ENCODE results near the gene CBX7.

CBX7 gene

DNA sequence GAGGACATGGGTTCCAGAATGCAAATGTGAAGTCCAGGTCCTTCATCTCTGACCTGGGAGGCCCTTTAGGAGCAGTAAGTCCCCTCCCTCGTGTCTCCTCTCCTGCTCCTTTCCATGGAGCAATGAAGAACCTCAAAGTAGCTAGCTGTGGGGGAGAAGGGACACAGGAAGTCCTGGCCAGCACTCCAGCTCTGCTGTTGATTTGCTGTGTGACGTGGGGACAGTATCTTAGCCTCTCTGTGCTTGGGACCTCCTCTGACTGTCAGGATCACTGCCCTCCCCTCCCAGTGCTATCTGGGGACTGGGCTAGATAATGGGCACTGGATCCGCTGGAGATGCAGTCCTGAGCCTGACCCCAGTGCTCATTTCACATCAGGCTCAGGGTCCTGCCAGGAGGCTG, 56.5 kb downstream of the CBX7 start:
- H3K27ac ChIP-seq = no peak overlapping the region
- TF ChIP-seq, protein P1, sequence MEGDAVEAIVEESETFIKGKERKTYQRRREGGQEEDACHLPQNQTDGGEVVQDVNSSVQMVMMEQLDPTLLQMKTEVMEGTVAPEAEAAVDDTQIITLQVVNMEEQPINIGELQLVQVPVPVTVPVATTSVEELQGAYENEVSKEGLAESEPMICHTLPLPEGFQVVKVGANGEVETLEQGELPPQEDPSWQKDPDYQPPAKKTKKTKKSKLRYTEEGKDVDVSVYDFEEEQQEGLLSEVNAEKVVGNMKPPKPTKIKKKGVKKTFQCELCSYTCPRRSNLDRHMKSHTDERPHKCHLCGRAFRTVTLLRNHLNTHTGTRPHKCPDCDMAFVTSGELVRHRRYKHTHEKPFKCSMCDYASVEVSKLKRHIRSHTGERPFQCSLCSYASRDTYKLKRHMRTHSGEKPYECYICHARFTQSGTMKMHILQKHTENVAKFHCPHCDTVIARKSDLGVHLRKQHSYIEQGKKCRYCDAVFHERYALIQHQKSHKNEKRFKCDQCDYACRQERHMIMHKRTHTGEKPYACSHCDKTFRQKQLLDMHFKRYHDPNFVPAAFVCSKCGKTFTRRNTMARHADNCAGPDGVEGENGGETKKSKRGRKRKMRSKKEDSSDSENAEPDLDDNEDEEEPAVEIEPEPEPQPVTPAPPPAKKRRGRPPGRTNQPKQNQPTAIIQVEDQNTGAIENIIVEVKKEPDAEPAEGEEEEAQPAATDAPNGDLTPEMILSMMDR (IDR thresholded peaks at IDR 0.05) = no peak
- no peak for TF ChIP-seq ZFX (IDR thresholded peaks at IDR 0.05; ENCODE audit: borderline replicate concordance)

DNA sequence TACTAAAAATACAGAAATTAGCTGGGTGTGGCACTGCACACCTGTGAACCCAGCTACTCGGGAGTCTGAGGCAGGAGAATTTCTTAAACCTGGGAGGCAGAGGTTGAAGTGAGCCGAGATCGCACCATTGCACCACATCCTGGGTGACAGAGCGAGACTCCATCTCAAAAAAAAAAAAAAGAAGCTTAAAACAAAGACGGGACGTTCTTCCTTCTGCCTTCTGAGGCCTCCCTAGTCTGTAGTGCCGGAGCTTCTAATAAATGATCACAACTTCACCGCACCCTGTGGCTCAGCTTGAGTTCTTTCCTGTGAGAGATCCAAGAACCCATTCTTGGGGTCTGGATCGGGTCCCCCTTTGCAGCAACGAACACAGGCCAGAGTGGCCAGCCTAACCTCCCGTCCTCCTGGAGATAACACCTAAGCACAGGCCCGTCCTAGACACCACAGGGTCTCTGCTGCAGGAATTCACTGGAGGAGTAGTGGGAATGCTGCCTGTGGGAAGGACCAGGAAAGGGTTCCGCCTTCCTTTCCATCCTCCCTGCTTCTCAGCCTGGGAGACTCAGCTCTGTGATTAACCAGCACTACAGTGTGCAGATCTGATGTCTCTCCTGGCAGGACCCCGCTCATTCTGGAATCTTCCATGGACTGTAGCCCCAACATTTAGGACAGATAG, 57.6 kb downstream of the CBX7 start:
- TF ChIP-seq, protein P1 (IDR thresholded peaks at IDR 0.05) = no peak
- no peak for TF ChIP-seq ZFX (IDR thresholded peaks at IDR 0.05; ENCODE audit: borderline replicate concordance)
- no peak overlapping the region for H3K27ac ChIP-seq

DNA sequence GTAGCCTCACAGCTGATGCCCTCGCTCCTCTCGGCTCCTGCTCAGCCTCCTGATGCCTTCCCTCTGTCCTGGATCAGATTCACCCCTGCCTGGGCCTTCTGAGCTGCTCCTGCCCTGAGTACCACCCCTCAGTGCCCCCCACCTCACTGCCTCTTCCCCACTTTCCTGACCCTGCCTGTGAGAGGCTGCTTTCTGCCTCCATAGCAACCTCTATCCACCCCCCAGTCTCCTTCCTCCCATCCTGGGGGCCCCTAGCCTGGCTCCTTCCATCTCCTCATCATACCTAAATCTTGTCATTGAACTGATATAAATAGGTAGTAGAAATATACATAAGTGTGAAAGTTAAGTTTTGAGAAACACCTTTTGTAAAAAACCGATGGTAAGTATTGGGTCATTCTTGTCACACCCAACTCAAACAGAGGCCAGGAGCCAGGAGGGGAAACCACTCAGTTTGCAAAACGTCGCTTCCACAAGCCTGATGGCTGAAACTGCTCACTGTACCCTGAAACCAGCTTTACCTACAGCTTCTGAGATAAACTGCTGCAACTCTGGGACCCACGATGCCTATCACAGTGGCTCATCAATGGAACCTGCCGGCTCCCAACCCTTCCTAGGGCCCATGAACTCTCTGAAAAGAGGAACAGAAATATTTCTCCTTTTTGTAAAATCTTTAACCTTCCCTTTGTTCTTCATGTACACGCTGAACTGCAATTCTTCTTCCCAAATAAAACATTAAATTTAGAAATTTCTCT, 60.2 kb downstream of the CBX7 start:
- H3K27ac ChIP-seq = no peak overlapping the region

DNA sequence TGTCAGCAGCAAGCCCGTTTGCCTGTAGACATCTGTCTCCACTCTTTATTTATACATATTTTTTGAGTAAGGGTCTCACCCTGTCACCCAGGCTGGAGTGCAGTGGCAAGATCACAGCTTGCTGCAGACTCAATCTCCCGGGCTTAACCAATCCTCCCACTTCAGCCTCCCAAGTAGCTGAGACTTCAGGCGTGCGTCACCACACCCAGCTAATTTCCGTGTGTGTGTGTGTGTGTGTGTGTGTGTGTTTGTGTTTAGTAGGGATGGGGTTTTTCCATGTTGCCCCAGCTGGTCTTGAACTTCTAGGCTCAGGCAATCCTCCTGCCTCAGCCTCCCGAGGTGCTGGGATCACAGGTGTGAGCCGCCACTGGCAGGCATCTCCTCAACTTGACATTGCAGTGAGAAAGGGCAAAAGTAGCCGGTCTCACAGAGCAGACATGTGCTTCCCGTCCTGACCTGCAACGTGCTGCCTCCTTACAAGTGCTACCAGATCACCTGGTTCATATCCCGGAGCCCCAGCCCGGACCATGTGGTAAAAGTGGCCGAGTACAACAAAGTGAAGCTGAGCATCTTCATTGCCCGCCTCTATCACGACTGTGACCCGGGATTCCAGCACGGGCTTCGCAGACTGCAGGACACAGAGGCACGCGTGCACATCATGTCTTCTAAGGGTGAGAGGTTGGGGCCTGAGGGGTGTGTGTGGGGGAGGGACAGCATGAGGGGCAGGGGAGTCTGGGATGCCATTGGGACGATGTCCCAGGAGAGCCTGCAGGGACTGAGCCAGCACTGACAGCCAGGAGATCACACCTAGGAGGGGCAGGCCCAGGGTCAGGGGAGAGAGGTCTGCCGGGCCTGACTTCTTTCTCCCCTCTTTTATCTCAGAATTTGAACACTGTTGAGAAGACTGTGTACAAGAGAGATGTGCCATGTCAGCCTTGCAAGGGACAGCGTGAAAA, 61.1 kb downstream of the CBX7 start:
- H3K27ac ChIP-seq = no peak overlapping the region
- TF ChIP-seq ZFX (IDR thresholded peaks at IDR 0.05; ENCODE audit: borderline replicate concordance) = no peak
- TF ChIP-seq, protein P1 (IDR thresholded peaks at IDR 0.05) = no peak

More for the DNA sequence above, 60.2 kb downstream of the CBX7 start:
- TF ChIP-seq ZFX (IDR thresholded peaks at IDR 0.05; ENCODE audit: borderline replicate concordance) = no peak
- TF ChIP-seq, protein P1 (IDR thresholded peaks at IDR 0.05) = no peak

DNA sequence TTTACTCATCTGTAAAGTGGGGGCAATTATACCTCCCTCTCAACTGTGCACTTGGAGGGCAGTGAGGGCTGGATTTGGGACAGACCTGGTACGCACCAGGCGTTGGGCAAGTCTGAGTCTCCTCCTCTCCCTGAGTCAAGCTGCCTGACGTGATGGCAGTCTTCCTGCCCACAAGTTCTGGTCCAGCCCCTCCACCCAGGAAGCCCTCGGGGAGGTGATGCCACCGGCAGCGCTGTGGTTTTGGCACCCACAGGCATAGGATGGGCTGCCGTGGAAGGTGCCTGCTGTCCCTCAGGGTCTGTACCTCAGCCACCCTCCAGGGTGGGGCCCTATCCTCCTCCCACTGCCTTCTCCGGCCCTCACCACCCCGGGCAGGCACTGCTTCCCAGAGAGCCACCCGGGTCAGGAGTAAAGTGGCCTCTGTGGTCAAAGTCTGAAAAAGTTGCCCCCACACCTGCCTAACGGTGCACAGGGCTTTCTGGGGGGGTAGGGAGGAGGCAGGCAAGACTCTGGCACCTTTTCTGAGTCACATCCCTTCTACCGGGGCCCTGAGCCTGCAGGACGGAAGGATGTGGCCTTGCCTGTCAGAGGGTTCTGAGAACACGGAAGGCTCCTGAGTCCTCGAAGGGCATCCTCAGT, 61.9 kb downstream of the CBX7 start:
- TF ChIP-seq, protein P1 (IDR thresholded peaks at IDR 0.05) = no peak
- no peak for TF ChIP-seq ZFX (IDR thresholded peaks at IDR 0.05; ENCODE audit: borderline replicate concordance)
- no peak overlapping the region for H3K27ac ChIP-seq

DNA sequence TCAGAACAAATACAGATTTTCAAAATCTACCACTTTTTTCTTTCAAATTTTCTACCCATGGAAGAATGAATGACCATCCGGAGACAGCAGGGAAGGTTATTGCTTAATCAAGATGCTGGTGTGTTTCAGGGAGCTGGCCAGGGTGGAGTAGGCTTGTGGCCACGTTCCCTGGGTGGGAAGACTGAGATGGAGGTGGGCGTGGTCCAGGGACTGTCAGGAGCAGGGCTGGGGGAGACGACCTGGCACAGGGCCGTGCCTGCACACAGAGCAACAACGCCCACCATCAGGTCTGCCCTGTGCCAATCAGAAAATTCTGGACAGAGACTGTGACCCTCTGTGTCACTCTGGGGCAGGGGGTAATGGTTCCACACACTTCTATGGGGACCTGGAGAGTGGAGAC, 62.6 kb downstream of the CBX7 start:
- H3K27ac ChIP-seq = no peak overlapping the region
- TF ChIP-seq, protein P1 (IDR thresholded peaks at IDR 0.05) = no peak
- TF ChIP-seq ZFX (IDR thresholded peaks at IDR 0.05; ENCODE audit: borderline replicate concordance) = no peak
